Ishikawa (cell line): ENCODE data around the gene ZNF865.

ENCODE experiments used
- CEBPB ChIP-seq: IDR thresholded peaks from 2 replicates; pipeline ENCODE4 v1.6.1; 2012
- CREB1 ChIP-seq: IDR thresholded peaks from 2 replicates; pipeline ENCODE4 v1.6.1; 2012; ENCODE audit warnings: low read depth
- EGR1 ChIP-seq: IDR thresholded peaks from 2 replicates; pipeline ENCODE4 v1.6.1; 2012
- EP300 ChIP-seq: IDR thresholded peaks from 2 replicates; pipeline ENCODE4 v1.6.1; 2012; ENCODE audit warnings: borderline replicate concordance
- FOXM1 ChIP-seq: IDR thresholded peaks from 2 replicates; pipeline ENCODE4 v1.6.1; 2012; ENCODE audit warnings: low read depth, borderline replicate concordance
- NFIC ChIP-seq: IDR thresholded peaks from 2 replicates; pipeline ENCODE4 v1.6.1; 2012
- RAD21 ChIP-seq: IDR thresholded peaks from 2 replicates; pipeline ENCODE4 v1.6.1; 2012; ENCODE audit warnings: low read depth
- REST ChIP-seq: IDR thresholded peaks from 2 replicates; pipeline ENCODE4 v1.6.1; 2012; ENCODE audit warnings: low read depth, mild to moderate bottlenecking
- TAF1 ChIP-seq: IDR thresholded peaks from 2 replicates; pipeline ENCODE4 v1.6.1; 2012; ENCODE audit warnings: low read depth, mild to moderate bottlenecking
- TCF12 ChIP-seq: IDR thresholded peaks from 2 replicates; pipeline ENCODE4 v1.6.1; 2012; ENCODE audit warnings: low read depth
- TEAD4 ChIP-seq: IDR thresholded peaks from 2 replicates; pipeline ENCODE4 v1.6.1; 2012
- USF1 ChIP-seq: IDR thresholded peaks from 2 replicates; pipeline ENCODE4 v1.6.1; 2012
- YY1 ChIP-seq: IDR thresholded peaks from 2 replicates; pipeline ENCODE4 v1.6.1; 2012; ENCODE audit warnings: low read depth
- ZBTB7A ChIP-seq: IDR thresholded peaks from 2 replicates; pipeline ENCODE4 v1.6.1; 2012; ENCODE audit warnings: low read depth
- TF ChIP-seq, protein P1 (sequence below): IDR thresholded peaks from 2 replicates; pipeline ENCODE4 v1.6.1; 2012

ZNF865 gene

DNA sequence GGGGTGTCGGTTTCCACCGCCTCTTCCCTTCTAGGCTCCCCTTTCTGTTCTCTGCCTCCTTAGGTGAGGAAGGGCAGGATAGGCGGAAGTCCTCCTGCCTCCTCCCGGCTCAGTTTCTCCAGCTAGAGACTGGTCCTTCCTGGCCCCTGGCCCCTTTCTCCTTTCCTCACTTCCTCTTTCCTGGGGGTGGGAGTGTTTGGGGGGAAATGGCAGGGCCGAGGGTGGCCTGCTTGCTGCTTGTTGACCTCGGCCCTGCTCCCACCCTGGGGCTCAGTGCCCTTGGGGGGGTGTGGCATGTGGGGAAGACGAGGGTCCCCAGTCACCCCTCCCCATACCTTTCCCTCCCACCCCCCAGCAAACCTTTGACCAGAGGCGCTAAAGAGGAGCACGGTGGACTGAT is 54.4 kb downstream of the ZNF865 start:
- TF ChIP-seq TAF1 (no peak), EP300 (no peak), NFIC (no peak), YY1 (no peak), TEAD4 (no peak), CEBPB (no peak), REST (no peak), FOXM1 (no peak)
- TF ChIP-seq, protein P1, sequence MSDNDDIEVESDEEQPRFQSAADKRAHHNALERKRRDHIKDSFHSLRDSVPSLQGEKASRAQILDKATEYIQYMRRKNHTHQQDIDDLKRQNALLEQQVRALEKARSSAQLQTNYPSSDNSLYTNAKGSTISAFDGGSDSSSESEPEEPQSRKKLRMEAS: no peak

GRCh38 chr19:55660404-55660803 is 55.0 kb downstream of the ZNF865 start:
- TF ChIP-seq NFIC (no peak), REST (no peak), USF1 (no peak), TCF12 (no peak), EP300 (no peak), TAF1 (no peak), TEAD4 (no peak)

DNA sequence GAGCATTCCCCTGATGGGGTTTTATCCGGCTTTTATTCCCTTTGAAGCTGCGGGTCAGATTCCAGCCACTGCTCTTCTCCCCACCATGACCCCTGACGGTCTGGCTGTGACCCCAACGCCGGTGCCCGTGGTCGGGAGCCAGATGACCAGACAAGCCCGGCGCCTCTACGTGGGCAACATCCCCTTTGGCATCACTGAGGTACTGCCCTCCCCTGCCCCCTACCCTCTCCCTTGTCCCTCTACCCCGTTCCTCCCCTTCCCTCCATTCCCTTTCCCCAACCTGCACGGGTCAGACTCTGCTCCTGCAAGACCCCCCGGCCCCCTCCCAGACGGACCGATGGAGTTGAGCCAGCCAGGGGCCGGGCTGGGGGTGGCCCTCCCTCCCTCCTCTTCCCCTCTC is 55.5 kb downstream of the ZNF865 start:
- TF ChIP-seq CEBPB (no peak), REST (no peak), TEAD4 (no peak), RAD21 (no peak), FOXM1 (no peak), EGR1 (no peak), YY1 (no peak), TAF1 (no peak), NFIC (no peak)
- TF ChIP-seq, protein P1: no peak

DNA sequence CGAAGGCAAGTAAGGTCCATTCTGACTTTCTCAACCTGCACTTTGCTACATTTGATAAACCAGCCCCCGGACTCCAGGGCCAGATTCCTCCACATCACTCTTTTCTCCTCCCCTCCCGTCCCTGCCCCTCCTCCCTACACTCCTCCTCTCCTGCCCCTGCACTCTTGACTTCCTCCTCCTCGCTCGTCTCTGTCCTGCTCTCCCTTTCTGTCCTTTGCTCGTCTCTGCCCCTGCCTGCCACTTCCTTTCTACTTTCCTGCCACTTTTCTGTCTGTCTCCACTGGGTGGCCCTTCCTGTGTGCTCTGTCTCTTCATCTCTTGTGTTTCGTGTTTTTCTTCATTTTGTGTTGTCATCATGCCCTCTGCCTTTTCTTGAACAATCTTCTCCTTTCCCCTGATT is 56.4 kb downstream of the ZNF865 start:
- no peak for TF ChIP-seq CEBPB
- TF ChIP-seq REST: no peak
- TF ChIP-seq TCF12: no peak
- no peak for TF ChIP-seq YY1
- no peak for TF ChIP-seq CREB1
- TF ChIP-seq RAD21: no peak
- no peak for TF ChIP-seq TAF1
- no peak for TF ChIP-seq EGR1
- TF ChIP-seq NFIC: no peak
- TF ChIP-seq, protein P1: no peak
- no peak for TF ChIP-seq FOXM1
- TF ChIP-seq ZBTB7A: no peak
